Spleen (tissue), 7 donors: ENCODE data around the gene DSCAML1.

Experiments used
- POLR2A ChIP-seq, 3 donors: fragments of 450-650 bp; IDR thresholded peaks; one replicate each; pipeline ENCODE4 v1.5.1; 2017; ENCODE audit warnings: antibody characterized with exemption in 3 of 3, mild to moderate bottlenecking in 1 of 3
- POLR2AphosphoS5 ChIP-seq, 3 donors: sonication (generic); formaldehyde crosslinking; IDR thresholded peaks; one replicate each; pipeline ENCODE4 v1.5.1; 2017; ENCODE audit warnings: antibody characterized with exemption in 3 of 3
- TF ChIP-seq, protein P1 (sequence below), 11 experiments: fragments of 200-600 bp in 7 of 11; fragments of 450-650 bp in 4 of 11; sonication (generic) in 4 of 11; IDR thresholded peaks in 8 of 11; conservative IDR thresholded peaks in 3 of 11; 1 replicate in 7 of 11; 2 replicates in 4 of 11; pipeline versions ENCODE4 v1.4.0 to v1.8.0; 2016 to 2021; ENCODE audit warnings: antibody characterized with exemption in 11 of 11, inconsistent platforms in 4 of 11, mild to moderate bottlenecking in 1 of 11
- donor health status: DM: no; HTN: no; CAD: no; lungs with moderate emphysema.
- donor health status: DM: no; HTN: no; CAD: no.
- donor health status: DM: no; HTN: no; CAD: no.

DNA sequence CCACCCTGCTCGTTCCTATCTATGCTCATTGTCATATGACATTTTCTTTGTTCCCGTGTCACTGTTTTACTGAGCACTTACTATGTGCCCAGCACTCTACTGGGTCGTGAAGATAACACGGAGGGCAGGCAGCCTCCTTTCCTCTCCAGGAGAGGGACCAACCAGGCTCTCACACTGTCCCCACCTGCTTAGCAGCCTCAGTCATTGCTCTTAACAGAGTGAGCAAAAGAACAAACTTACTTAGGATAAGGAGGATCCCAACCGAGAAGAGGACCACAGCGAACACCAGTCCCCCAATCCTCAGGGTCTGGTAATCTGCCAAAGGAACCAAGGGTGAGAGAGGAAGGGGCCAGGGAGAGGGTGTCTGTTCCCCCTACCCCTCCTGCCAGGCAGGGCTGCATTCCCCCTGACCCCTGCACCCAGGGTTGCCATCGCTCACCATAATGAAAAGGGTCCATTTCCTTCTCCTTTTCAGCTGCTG is 44.6 kb upstream of the DSCAML1 start:
- TF ChIP-seq, protein P1, sequence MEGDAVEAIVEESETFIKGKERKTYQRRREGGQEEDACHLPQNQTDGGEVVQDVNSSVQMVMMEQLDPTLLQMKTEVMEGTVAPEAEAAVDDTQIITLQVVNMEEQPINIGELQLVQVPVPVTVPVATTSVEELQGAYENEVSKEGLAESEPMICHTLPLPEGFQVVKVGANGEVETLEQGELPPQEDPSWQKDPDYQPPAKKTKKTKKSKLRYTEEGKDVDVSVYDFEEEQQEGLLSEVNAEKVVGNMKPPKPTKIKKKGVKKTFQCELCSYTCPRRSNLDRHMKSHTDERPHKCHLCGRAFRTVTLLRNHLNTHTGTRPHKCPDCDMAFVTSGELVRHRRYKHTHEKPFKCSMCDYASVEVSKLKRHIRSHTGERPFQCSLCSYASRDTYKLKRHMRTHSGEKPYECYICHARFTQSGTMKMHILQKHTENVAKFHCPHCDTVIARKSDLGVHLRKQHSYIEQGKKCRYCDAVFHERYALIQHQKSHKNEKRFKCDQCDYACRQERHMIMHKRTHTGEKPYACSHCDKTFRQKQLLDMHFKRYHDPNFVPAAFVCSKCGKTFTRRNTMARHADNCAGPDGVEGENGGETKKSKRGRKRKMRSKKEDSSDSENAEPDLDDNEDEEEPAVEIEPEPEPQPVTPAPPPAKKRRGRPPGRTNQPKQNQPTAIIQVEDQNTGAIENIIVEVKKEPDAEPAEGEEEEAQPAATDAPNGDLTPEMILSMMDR (IDR thresholded peaks at IDR 0.05 in 8 of 11, conservative IDR thresholded peaks at IDR 0.05 in 3 of 11) = no peak
- TF ChIP-seq POLR2AphosphoS5 (IDR thresholded peaks at IDR 0.05) (no peak), POLR2A (IDR thresholded peaks at IDR 0.05) (no peak)
